ENCODE measurements around the gene C3orf52. TPM values are rescaled to one million over a fixed set of nuclear protein-coding genes. Genes with fewer than 3 reads are reported as not detected.

Gene C3orf52
- total and polyA plus RNA-seq, 2 experiments from 2014 or later = 8.1 to 16.6 TPM

GRCh38 chr3:112123548-112123947 is 37.4 kb downstream of the C3orf52 start:
- no peaks in the 10 kb centered on the region for H3K79me2 ChIP-seq (replicated peaks; ENCODE audit: insufficient read depth)
- Mint-ChIP-seq H3K4me1 (peaks cover 44% of the 10 kb centered on the region), H3K27ac (no peak overlapping the region), H3K36me3 (ENCODE audit: low read depth) (peaks cover 14% of the 10 kb centered on the region; the same call in 2 of the 3 replicates), H3K27me3 (ENCODE audit: insufficient read depth, low read depth, poor library complexity) (peaks cover 1% of the 10 kb centered on the region), H3K9me3 (no peaks in the 10 kb centered on the region), H3K4me3 (no peak overlapping the region)
- peaks cover 51% of the 10 kb centered on the region for H3K4me1 ChIP-seq (ENCODE audit: insufficient read depth)
- TF ChIP-seq, protein P1, sequence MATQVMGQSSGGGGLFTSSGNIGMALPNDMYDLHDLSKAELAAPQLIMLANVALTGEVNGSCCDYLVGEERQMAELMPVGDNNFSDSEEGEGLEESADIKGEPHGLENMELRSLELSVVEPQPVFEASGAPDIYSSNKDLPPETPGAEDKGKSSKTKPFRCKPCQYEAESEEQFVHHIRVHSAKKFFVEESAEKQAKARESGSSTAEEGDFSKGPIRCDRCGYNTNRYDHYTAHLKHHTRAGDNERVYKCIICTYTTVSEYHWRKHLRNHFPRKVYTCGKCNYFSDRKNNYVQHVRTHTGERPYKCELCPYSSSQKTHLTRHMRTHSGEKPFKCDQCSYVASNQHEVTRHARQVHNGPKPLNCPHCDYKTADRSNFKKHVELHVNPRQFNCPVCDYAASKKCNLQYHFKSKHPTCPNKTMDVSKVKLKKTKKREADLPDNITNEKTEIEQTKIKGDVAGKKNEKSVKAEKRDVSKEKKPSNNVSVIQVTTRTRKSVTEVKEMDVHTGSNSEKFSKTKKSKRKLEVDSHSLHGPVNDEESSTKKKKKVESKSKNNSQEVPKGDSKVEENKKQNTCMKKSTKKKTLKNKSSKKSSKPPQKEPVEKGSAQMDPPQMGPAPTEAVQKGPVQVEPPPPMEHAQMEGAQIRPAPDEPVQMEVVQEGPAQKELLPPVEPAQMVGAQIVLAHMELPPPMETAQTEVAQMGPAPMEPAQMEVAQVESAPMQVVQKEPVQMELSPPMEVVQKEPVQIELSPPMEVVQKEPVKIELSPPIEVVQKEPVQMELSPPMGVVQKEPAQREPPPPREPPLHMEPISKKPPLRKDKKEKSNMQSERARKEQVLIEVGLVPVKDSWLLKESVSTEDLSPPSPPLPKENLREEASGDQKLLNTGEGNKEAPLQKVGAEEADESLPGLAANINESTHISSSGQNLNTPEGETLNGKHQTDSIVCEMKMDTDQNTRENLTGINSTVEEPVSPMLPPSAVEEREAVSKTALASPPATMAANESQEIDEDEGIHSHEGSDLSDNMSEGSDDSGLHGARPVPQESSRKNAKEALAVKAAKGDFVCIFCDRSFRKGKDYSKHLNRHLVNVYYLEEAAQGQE (IDR thresholded peaks at IDR 0.05; ENCODE audit: unreplicated experiment) = no peak
- TF ChIP-seq NANOG (IDR thresholded peaks at IDR 0.05; ENCODE audit: borderline replicate concordance) (no peak), JUNB (IDR thresholded peaks at IDR 0.05; ENCODE audit: unreplicated experiment) (no peak), ZNF114 (CRISPR knock-in tag; IDR thresholded peaks at IDR 0.05) (no peak), ETS1 (IDR thresholded peaks at IDR 0.05) (no peak), CTCF (conservative IDR thresholded peaks at IDR 0.05; ENCODE audit: low read depth in 2 of 2) (no peak), ZNF462 (CRISPR knock-in tag; IDR thresholded peaks at IDR 0.05) (no peak), POLR2AphosphoS5 (IDR thresholded peaks at IDR 0.05; ENCODE audit: low read depth) (no peak), STAT1 (IDR thresholded peaks at IDR 0.05; ENCODE audit: unreplicated experiment) (no peak), ZNF331 (CRISPR knock-in tag; IDR thresholded peaks at IDR 0.05; ENCODE audit: low read depth) (no peak), EZH2phosphoT487 (IDR thresholded peaks at IDR 0.05; ENCODE audit: unreplicated experiment) (no peak), EZH2 (IDR thresholded peaks at IDR 0.05; ENCODE audit: low read depth, unreplicated experiment) (no peak), CREB1 (CRISPR knock-in tag; IDR thresholded peaks at IDR 0.05; ENCODE audit: low read depth) (no peak)
- no peak overlapping the region for H3K4me2 ChIP-seq
- H3K27me3 ChIP-seq (ENCODE audit: insufficient read depth) = no peaks in the 10 kb centered on the region
- H4K20me1 ChIP-seq (replicated peaks; ENCODE audit: insufficient read depth) = no peaks in the 10 kb centered on the region
- H2AFZ ChIP-seq = no peak overlapping the region
- no peaks in the 10 kb centered on the region for H3F3A ChIP-seq (replicated peaks; ENCODE audit: low read depth)
- no peak overlapping the region for H3K4me3 ChIP-seq
- ATAC-seq (no peak), DNase-seq (ENCODE audit: low spot score) (no peak)
- H3K36me3 ChIP-seq (ENCODE audit: insufficient read depth) = no peaks in the 10 kb centered on the region; the same call in 1 of the 2 replicates
- no peaks in the 10 kb centered on the region for H3K9me2 ChIP-seq (ENCODE audit: insufficient read depth)
- H3K27ac ChIP-seq (ENCODE audit: low read depth) = no peak overlapping the region

All from GM23338 (cell line).